Left ventricle myocardium inferior (tissue), 1 donor: ENCODE data around the gene NSF. TPM values are rescaled to one million over a fixed set of nuclear protein-coding genes. Genes with fewer than 3 reads are reported as not detected.

Source experiments
- DNase-seq: peaks from one replicate; pipeline ENCODE4 v3.0.0-alpha.2; 2020
- H3K27ac ChIP-seq: fragments of 200-600 bp; replicated peaks from 2 replicates; pipeline ENCODE4 v1.8.0; 2021
- H3K27me3 ChIP-seq: fragments of 200-600 bp; 2 replicates; pipeline ENCODE4 v1.8.0; 2021; ENCODE audit warnings: low read depth
- H3K36me3 ChIP-seq: fragments of 200-600 bp; 2 replicates; pipeline ENCODE4 v1.8.0; 2021
- H3K4me1 ChIP-seq: fragments of 200-600 bp; 2 replicates; pipeline ENCODE4 v1.8.0; 2021
- H3K4me3 ChIP-seq: fragments of 200-600 bp; 2 replicates; pipeline ENCODE4 v1.8.0; 2021; ENCODE audit warnings: mild to moderate bottlenecking, moderate library complexity
- H3K9me3 ChIP-seq: fragments of 200-600 bp; replicated peaks from 2 replicates; pipeline ENCODE4 v1.8.0; 2021
- CTCF ChIP-seq: fragments of 200-600 bp; IDR thresholded peaks from 2 replicates; pipeline ENCODE4 v1.8.0; 2021; ENCODE audit warnings: antibody characterized with exemption, mild to moderate bottlenecking, borderline replicate concordance
- intact Hi-C: fragments of 100-400 bp; cut with micrococcal nuclease; formaldehyde crosslinking; loops from one replicate; pipeline ENCODE4 v1.11.0; 2022
- total RNA-seq: library from RNA; stranded (reverse); fragmentation: NEBNext Ultra II Directional; extraction: Animal tissue kit (Norgen Biotek cat#: 25700); gene quantifications from one replicate; pipeline ENCODE4 v1.2.1, GENCODE V29; 2021
- donor health status: DM: no; HTN: yes; CAD: no; lungs with severe emphysema.

NSF gene
- total RNA-seq, 1 donor from 2014 or later, result 29.0 TPM

- TF ChIP-seq CTCF, result no peak
- Histone ChIP-seq H3K36me3 (peaks cover 40% of the 10 kb centered on the region), H3K4me3 (no peak overlapping the region), H3K4me1 (no peaks in the 10 kb centered on the region), H3K27me3 (no peaks in the 10 kb centered on the region), H3K27ac (no peak overlapping the region), H3K9me3 (no peaks in the 10 kb centered on the region)
- no peak for DNase-seq
- intact Hi-C loops, result no loop called here
These were observed 141.7 kb downstream of the NSF start for GRCh38 chr17:46732160-46732559.

DNA sequence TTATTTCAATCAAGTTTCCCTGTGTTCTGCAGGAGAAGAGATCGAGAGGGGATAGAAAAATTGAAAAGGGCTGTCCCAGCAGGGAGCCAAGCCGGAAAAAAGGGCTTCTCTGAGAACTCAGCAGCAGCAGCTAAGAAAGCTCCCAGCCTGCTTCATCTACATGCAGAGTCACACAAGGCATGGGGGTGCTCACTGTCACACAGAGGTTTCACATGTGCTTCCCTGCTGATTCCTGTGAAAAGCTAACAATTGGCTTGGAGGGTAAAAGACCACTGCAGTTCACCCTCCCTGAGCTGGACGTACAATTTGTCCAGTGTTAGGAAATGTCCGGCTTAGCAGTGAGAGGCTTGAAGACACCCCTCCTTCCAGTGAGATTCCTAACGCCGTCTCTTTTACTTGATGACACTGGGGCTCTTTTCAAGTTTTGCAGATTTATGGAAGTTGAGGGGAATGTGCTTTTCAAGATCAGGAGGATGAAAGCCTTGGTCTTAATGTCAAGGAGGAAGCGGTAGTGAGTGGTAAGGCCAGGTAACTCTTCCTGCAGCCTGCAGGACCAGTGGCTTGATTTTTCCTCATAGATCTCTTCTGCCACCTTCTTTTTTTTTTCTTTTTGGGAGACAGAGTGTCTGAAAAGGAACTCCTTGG lies 142.4 kb downstream of the NSF start:
- Histone ChIP-seq H3K4me1 (no peaks in the 10 kb centered on the region), H3K9me3 (no peaks in the 10 kb centered on the region), H3K4me3 (no peak overlapping the region), H3K27ac (no peak overlapping the region), H3K27me3 (no peaks in the 10 kb centered on the region), H3K36me3 (peaks cover 34% of the 10 kb centered on the region)
- no peak for DNase-seq
- intact Hi-C loops, result no loop called here
- TF ChIP-seq CTCF, result no peak

DNA sequence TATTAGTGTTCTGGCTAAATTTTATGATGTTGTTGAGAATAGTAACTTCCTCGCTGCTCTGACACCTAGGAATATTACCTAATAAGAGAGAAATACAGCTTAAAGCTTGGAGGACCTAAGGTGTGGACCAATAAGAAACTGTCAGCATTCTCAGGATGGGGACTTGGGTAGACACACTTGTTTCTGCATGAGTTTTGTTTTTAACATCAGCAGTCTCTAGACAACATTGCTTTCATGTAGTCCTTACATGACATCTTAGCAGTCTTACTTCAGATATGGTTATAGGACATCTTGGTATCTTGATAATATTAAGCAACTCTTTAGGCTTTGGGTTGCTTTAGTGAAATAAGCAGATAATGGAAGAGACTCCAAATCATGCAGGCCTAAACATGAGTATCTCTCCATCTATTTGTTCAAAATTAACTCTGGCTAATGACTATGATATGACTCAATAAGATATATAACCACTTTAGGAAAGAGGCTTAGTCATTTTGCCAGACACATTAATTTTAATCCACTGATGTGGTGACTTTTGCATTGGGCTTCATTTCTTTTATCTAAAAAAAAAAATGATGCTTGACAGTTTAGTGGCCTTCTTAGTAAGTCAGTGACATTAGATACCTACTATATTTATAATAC lies 143.5 kb downstream of the NSF start:
- Histone ChIP-seq H3K36me3 (peaks cover 25% of the 10 kb centered on the region), H3K9me3 (no peaks in the 10 kb centered on the region), H3K4me1 (no peaks in the 10 kb centered on the region), H3K27me3 (no peaks in the 10 kb centered on the region), H3K4me3 (no peak overlapping the region), H3K27ac (no peak overlapping the region)
- intact Hi-C loops, result no loop called here
- TF ChIP-seq CTCF, result no peak
- no peak for DNase-seq

- DNase-seq, result no peak
- intact Hi-C loops, result no loop called here
- peaks cover 9% of the 10 kb centered on the region for H3K36me3 ChIP-seq
- H3K9me3 ChIP-seq, result no peaks in the 10 kb centered on the region
- no peaks in the 10 kb centered on the region for H3K27me3 ChIP-seq
- H3K4me1 ChIP-seq, result no peaks in the 10 kb centered on the region
- H3K4me3 ChIP-seq, result no peak overlapping the region
- TF ChIP-seq CTCF, result no peak
- H3K27ac ChIP-seq, result no peak overlapping the region
These were observed 145.6 kb downstream of the NSF start for GRCh38 chr17:46736100-46736499.

DNA sequence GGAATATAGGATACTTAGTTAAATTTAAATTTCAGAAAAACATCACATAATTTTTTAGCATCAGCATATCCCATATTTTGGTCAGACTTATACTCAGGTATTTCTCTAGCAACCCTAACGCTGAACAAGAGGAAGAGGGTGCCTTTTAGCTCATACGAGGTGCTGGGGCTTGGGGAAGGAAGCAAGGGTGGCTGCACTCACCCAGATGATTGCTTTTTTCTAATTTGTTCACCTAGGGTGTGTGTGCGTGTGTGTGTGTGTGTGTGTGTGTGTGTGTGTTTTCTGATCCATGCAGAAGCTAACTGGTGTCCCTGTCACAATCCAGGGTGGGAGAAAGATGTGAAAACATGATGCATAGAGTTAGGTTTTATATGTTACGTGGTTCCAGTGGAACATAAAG lies 146.9 kb downstream of the NSF start:
- H3K27me3 ChIP-seq, result no peaks in the 10 kb centered on the region
- no peaks in the 10 kb centered on the region for H3K9me3 ChIP-seq
- H3K27ac ChIP-seq, result no peak overlapping the region
- no peak overlapping the region for H3K4me3 ChIP-seq
- no peak for TF ChIP-seq CTCF
- peaks cover 4% of the 10 kb centered on the region for H3K4me1 ChIP-seq
- intact Hi-C loops, result no loop called here
- peaks cover 9% of the 10 kb centered on the region for H3K36me3 ChIP-seq
- no peak for DNase-seq
